ENCODE results near the gene SLC5A4. TPM values are rescaled to one million over a fixed set of nuclear protein-coding genes. Genes with fewer than 3 reads are reported as not detected.
"Not testable (repeated sequence)": the region's sequence is repeated elsewhere in the genome, so short reads cannot be mapped to it uniquely, and the experiment has no call there.

SLC5A4 gene
- total RNA-seq: under 1 TPM in 1 of 4 donors, not detected in 3; 0.45 TPM
- polyA plus RNA-seq: under 1 TPM in 2 of 3 donors, not detected in 1; 0.03 to 0.19 TPM
- long read RNA-seq, donor 1: 0 reads
- long read RNA-seq, donor 2: 0 reads

- Histone ChIP-seq H3K27me3 (ENCODE audit: insufficient read depth in 3 of 3, low read length in 2 of 3) (peaks cover 0 to 17% (median 0%) of the 10 kb centered on the region in 3 donors), H3K9me3 (no peaks in the 10 kb centered on the region), H3K27ac (no peak within 1 kb of the TSS), H3K4me3 (no peak within 1 kb of the TSS), H3K36me3 (ENCODE audit: insufficient read depth in 1 of 2, low read depth in 1 of 2) (no peaks in the 10 kb centered on the region), H3K4me1 (no peaks in the 10 kb centered on the region)
- 76 to 85% (median 78%) methylated on average over 5 of the region's 5 CpGs for WGBS, 3 donors
- intact Hi-C loops (cut with DNase I): no loop called here
- ATAC-seq (no peak), DNase-seq (no peak)
- TF ChIP-seq CTCF (IDR thresholded peaks at IDR 0.05): no peak
Measured at GRCh38 chr22:32255217-32255616, at the start of gene SLC5A4. Gene SLC5A4 (minus strand): TSS chr22:32255347. CDS start chr22:32255329, 18 bp downstream.

GRCh38 chr22:32293921-32294320 lies 38.8 kb upstream of the SLC5A4 start:
- intact Hi-C loops (cut with DNase I); H3K36me3 ChIP-seq (ENCODE audit: insufficient read depth in 1 of 2, low read depth in 1 of 2); H3K27ac ChIP-seq; ATAC-seq; H3K9me3 ChIP-seq; DNase-seq; H3K4me3 ChIP-seq; H3K4me1 ChIP-seq; H3K27me3 ChIP-seq (ENCODE audit: insufficient read depth in 3 of 3, low read length in 2 of 3): not testable (repeated sequence)

GRCh38 chr22:32286290-32286840 lies 31.2 kb upstream of the SLC5A4 start:
- TF ChIP-seq CTCF (IDR thresholded peaks at IDR 0.05): no peak
- ATAC-seq: no peak
- intact Hi-C loops (cut with DNase I): no loop called here

GRCh38 chr22:32281072-32281471 lies 25.9 kb upstream of the SLC5A4 start:
- Histone ChIP-seq H3K36me3 (ENCODE audit: insufficient read depth in 1 of 2, low read depth in 1 of 2) (no peaks in the 10 kb centered on the region), H3K9me3 (no peaks in the 10 kb centered on the region), H3K4me3 (no peak overlapping the region), H3K27ac (no peak overlapping the region), H3K27me3 (ENCODE audit: insufficient read depth in 3 of 3, low read length in 2 of 3) (peaks cover 0 to 6% (median 5%) of the 10 kb centered on the region in 3 donors), H3K4me1 (no peaks in the 10 kb centered on the region)
- ATAC-seq (no peak), DNase-seq (no peak)
- no peak for TF ChIP-seq CTCF (IDR thresholded peaks at IDR 0.05)
- 17 to 25% (median 18%) methylated on average over 11 of the region's 11 CpGs for WGBS, 3 donors
- intact Hi-C loops (cut with DNase I): no loop called here

More at GRCh38 chr22:32286290-32286840, 31.2 kb upstream of the SLC5A4 start:
- H3K36me3 ChIP-seq (ENCODE audit: insufficient read depth in 1 of 2, low read depth in 1 of 2): no peaks in the 10 kb centered on the region
- H3K4me3 ChIP-seq: no peak overlapping the region
- DNase-seq: no peak
- H3K4me1 ChIP-seq: no peaks in the 10 kb centered on the region
- peaks cover 0 to 9% (median 5%) of the 10 kb centered on the region in 3 donors for H3K27me3 ChIP-seq (ENCODE audit: insufficient read depth in 3 of 3, low read length in 2 of 3)
- H3K27ac ChIP-seq: no peak overlapping the region
- no peaks in the 10 kb centered on the region for H3K9me3 ChIP-seq
- 86 to 88% (median 86%) methylated on average over 3 of the region's 3 CpGs for WGBS, 3 donors

DNA sequence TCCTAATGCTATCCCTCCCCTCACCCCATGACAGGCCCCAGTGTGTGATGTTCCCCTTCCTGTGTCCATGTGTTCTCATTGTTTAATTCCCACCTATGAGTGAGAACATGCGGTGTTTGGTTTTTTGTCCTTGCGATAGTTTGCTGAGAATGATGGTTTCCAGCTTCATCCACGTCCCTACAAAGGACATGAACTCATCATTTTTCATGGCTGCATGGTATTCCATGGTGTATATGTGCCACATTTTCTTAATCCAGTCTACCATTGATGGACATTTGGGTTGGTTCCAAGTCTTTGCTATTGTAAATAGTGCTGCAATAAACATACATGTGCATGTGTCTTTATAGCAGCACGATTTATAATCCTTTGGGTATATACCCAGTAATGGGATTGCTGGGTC lies 20.2 kb upstream of the SLC5A4 start:
- ATAC-seq; H3K27me3 ChIP-seq (ENCODE audit: insufficient read depth in 3 of 3, low read length in 2 of 3); H3K4me3 ChIP-seq; H3K4me1 ChIP-seq; intact Hi-C loops (cut with DNase I); H3K27ac ChIP-seq; H3K36me3 ChIP-seq (ENCODE audit: insufficient read depth in 1 of 2, low read depth in 1 of 2); H3K9me3 ChIP-seq; DNase-seq: not testable (repeated sequence)
- WGBS, 3 donors: 72 to 88% (median 79%) methylated on average over 1 to 4 of the region's 4 CpGs

- Histone ChIP-seq H3K4me1 (peaks cover 1% of the 10 kb centered on the region), H3K36me3 (ENCODE audit: insufficient read depth in 1 of 2, low read depth in 1 of 2) (no peaks in the 10 kb centered on the region), H3K27me3 (ENCODE audit: insufficient read depth in 3 of 3, low read length in 2 of 3) (peaks cover 0 to 9% (median 0%) of the 10 kb centered on the region in 3 donors), H3K27ac (no peak overlapping the region), H3K9me3 (no peaks in the 10 kb centered on the region), H3K4me3 (no peak overlapping the region)
- intact Hi-C loops (cut with DNase I): no loop called here
- DNase-seq (no peak), ATAC-seq (no peak)
- TF ChIP-seq CTCF (IDR thresholded peaks at IDR 0.05): no peak
- 87 to 92% (median 92%) methylated on average over 18 of the region's 18 CpGs for WGBS, 3 donors
Measured at GRCh38 chr22:32271389-32271788, 16.2 kb upstream of the SLC5A4 start.
